ENCODE data around the gene PPP1R1B. TPM values are rescaled to one million over a fixed set of nuclear protein-coding genes. Genes with fewer than 3 reads are reported as not detected.

The PPP1R1B gene
- total RNA-seq, 1 experiment from 2014 or later: not detected

- H3K9me3 ChIP-seq: no peaks in the 10 kb centered on the region
- H3K27me3 ChIP-seq: no peaks in the 10 kb centered on the region
- H3K4me3 ChIP-seq: no peak overlapping the region
- no peak for DNase-seq
- H3K36me3 ChIP-seq: peaks cover 20% of the 10 kb centered on the region
Observed at GRCh38 chr17:39652587-39653315, 26.0 kb downstream of the PPP1R1B start.

GRCh38 chr17:39653316-39653661 lies 26.5 kb downstream of the PPP1R1B start:
- Histone ChIP-seq H3K4me3 (no peak overlapping the region), H3K9me3 (no peaks in the 10 kb centered on the region), H3K36me3 (peaks cover 20% of the 10 kb centered on the region), H3K27me3 (no peaks in the 10 kb centered on the region)
- DNase-seq: no peak

- DNase-seq: peak; percentile 54
- peaks cover 20% of the 10 kb centered on the region for H3K36me3 ChIP-seq
- H3K4me3 ChIP-seq: no peak overlapping the region
Observed at GRCh38 chr17:39653662-39654331, 27.0 kb downstream of the PPP1R1B start.

GRCh38 chr17:39655105-39655504 lies 28.4 kb downstream of the PPP1R1B start:
- peaks cover 19% of the 10 kb centered on the region for H3K36me3 ChIP-seq
- H3K9me3 ChIP-seq: no peaks in the 10 kb centered on the region
- H3K4me3 ChIP-seq: no peak overlapping the region
- no peaks in the 10 kb centered on the region for H3K27me3 ChIP-seq
- no peak for DNase-seq

More at GRCh38 chr17:39653662-39654331, 27.0 kb downstream of the PPP1R1B start:
- no peaks in the 10 kb centered on the region for H3K27me3 ChIP-seq
- H3K9me3 ChIP-seq: no peaks in the 10 kb centered on the region

GRCh38 chr17:39658346-39658745 lies 31.6 kb downstream of the PPP1R1B start:
- Histone ChIP-seq H3K27me3 (no peaks in the 10 kb centered on the region), H3K4me3 (no peak overlapping the region), H3K9me3 (no peaks in the 10 kb centered on the region), H3K36me3 (peaks cover 34% of the 10 kb centered on the region)
- no peak for DNase-seq

- peaks cover 31% of the 10 kb centered on the region for H3K36me3 ChIP-seq
- DNase-seq: no peak
- no peaks in the 10 kb centered on the region for H3K9me3 ChIP-seq
- H3K27me3 ChIP-seq: no peaks in the 10 kb centered on the region
- no peak overlapping the region for H3K4me3 ChIP-seq
Observed at GRCh38 chr17:39658760-39659159, 32.0 kb downstream of the PPP1R1B start.

- no peaks in the 10 kb centered on the region for H3K27me3 ChIP-seq
- H3K36me3 ChIP-seq: peaks cover 26% of the 10 kb centered on the region
- no peaks in the 10 kb centered on the region for H3K9me3 ChIP-seq
- DNase-seq: no peak
- H3K4me3 ChIP-seq: no peak overlapping the region
Observed at GRCh38 chr17:39659279-39660010, 32.7 kb downstream of the PPP1R1B start.

GRCh38 chr17:39660011-39660360 lies 33.2 kb downstream of the PPP1R1B start:
- DNase-seq: no peak
- no peak overlapping the region for H3K4me3 ChIP-seq
- no peaks in the 10 kb centered on the region for H3K27me3 ChIP-seq
- peaks cover 20% of the 10 kb centered on the region for H3K36me3 ChIP-seq
- H3K9me3 ChIP-seq: no peaks in the 10 kb centered on the region

- H3K4me3 ChIP-seq: no peak overlapping the region
- no peaks in the 10 kb centered on the region for H3K9me3 ChIP-seq
- no peak for DNase-seq
- peaks cover 17% of the 10 kb centered on the region for H3K36me3 ChIP-seq
- no peaks in the 10 kb centered on the region for H3K27me3 ChIP-seq
Observed at GRCh38 chr17:39660397-39661385, 33.9 kb downstream of the PPP1R1B start.

- H3K9me3 ChIP-seq: no peaks in the 10 kb centered on the region
- no peak for DNase-seq
- no peak overlapping the region for H3K4me3 ChIP-seq
- H3K36me3 ChIP-seq: peaks cover 17% of the 10 kb centered on the region
- H3K27me3 ChIP-seq: no peaks in the 10 kb centered on the region
Observed at GRCh38 chr17:39661744-39662541, 35.2 kb downstream of the PPP1R1B start.

- no peak overlapping the region for H3K4me3 ChIP-seq
- peak; percentile 38 for DNase-seq
- H3K27me3 ChIP-seq: no peaks in the 10 kb centered on the region
- H3K9me3 ChIP-seq: no peaks in the 10 kb centered on the region
- H3K36me3 ChIP-seq: peaks cover 17% of the 10 kb centered on the region
Observed at GRCh38 chr17:39662551-39663339, 36.0 kb downstream of the PPP1R1B start.

- Histone ChIP-seq H3K9me3 (no peaks in the 10 kb centered on the region), H3K27me3 (no peaks in the 10 kb centered on the region), H3K4me3 (no peak overlapping the region), H3K36me3 (peaks cover 17% of the 10 kb centered on the region)
- no peak for DNase-seq
Observed at GRCh38 chr17:39663340-39663687, 36.6 kb downstream of the PPP1R1B start.

GRCh38 chr17:39663688-39664580 lies 37.2 kb downstream of the PPP1R1B start:
- Histone ChIP-seq H3K36me3 (peaks cover 17% of the 10 kb centered on the region), H3K4me3 (no peak overlapping the region), H3K27me3 (no peaks in the 10 kb centered on the region), H3K9me3 (no peaks in the 10 kb centered on the region)
- no peak for DNase-seq
